ENCODE results near the gene IPO4.

DNA sequence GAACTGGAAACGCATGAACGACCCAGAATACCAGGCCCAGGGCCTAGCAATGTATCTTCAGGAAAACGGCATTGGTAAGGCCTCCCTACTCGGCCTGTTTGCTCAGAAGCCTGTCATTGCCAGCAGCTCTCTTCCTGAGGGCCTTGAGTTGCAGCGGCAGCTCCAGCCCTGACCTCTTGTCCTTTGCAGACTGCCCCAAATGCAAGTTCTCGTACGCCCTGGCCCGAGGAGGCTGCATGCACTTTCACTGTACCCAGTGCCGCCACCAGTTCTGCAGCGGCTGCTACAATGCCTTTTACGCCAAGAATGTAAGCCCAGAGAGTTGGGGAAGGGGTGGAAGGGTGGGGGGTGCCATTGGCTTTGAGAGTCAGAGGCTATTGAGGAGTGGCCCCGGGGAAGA lies 31.3 kb downstream of the IPO4 start:
- TF ChIP-seq CTCF (IDR thresholded peaks at IDR 0.05; ENCODE audit: control extremely low read depth in 1 of 3, insufficient read depth in 1 of 3, low read depth in 1 of 3, low read length in 3 of 3) (no peak), POLR2A (IDR thresholded peaks at IDR 0.05; ENCODE audit: control extremely low read depth in 1 of 2, low read depth in 2 of 2, low read length in 2 of 2) (no peak), NANOG (IDR thresholded peaks at IDR 0.05; ENCODE audit: insufficient read depth, low read depth, low read length, poor library complexity, severe bottlenecking) (no peak), ZNF274 (IDR thresholded peaks at IDR 0.05; ENCODE audit: borderline replicate concordance, extremely low read depth, low read length) (no peak), GTF2F1 (IDR thresholded peaks at IDR 0.05; ENCODE audit: borderline replicate concordance, low read depth, low read length) (no peak), KDM1A (IDR thresholded peaks at IDR 0.05; ENCODE audit: borderline replicate concordance, low read length) (no peak)
- TF ChIP-seq, protein P1, sequence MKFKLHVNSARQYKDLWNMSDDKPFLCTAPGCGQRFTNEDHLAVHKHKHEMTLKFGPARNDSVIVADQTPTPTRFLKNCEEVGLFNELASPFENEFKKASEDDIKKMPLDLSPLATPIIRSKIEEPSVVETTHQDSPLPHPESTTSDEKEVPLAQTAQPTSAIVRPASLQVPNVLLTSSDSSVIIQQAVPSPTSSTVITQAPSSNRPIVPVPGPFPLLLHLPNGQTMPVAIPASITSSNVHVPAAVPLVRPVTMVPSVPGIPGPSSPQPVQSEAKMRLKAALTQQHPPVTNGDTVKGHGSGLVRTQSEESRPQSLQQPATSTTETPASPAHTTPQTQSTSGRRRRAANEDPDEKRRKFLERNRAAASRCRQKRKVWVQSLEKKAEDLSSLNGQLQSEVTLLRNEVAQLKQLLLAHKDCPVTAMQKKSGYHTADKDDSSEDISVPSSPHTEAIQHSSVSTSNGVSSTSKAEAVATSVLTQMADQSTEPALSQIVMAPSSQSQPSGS (IDR thresholded peaks at IDR 0.05; ENCODE audit: low read length): no peak

All from H1 (cell line).